K562 (cell line): ENCODE measurements around the gene SETSIP. TPM values are rescaled to one million over a fixed set of nuclear protein-coding genes. Genes with fewer than 3 reads are reported as not detected.

ENCODE experiments used
- ATAC-seq: fragments of 200-7000 bp; cut with Tn5 transposase; 3 replicates; pipeline ENCODE4 v1.9.1; 2020; ENCODE audit warnings: moderate library complexity
- BruUV-seq: library from RNA; stranded (reverse); fragments of 400-500 nt; replicated peaks from 2 replicates; lab custom pipeline; 2021; lab: Mats Ljungman, UMichigan
- CTCF ChIA-PET: fragments of 300-600 bp; formaldehyde crosslinking; extraction: SDS; loops from one replicate; lab custom pipeline; 2021; ENCODE audit warnings: low intra/inter-chr PET ratio; lab: Yijun Ruan, JAX
- POLR2A ChIA-PET: fragments of 300-600, 350-650 bp; sonication (Branson Sonifier 250); formaldehyde crosslinking; extraction: SDS; loops from one replicate; lab custom pipeline; 2021; ENCODE audit warnings: antibody characterized with exemption, inconsistent platforms; lab: Yijun Ruan, JAX
- DNase-seq, 4 experiments: peaks; one replicate each; pipeline versions ENCODE4 v3.0.0 to v3.0.0-alpha.2; 2011 to 2018; ENCODE audit warnings: low spot score in 3 of 4, mixed read lengths in 3 of 4; ENCODE audit errors: extremely low read depth in 1 of 4
- FAIRE-seq: peaks from 2 replicates; lab custom pipeline; 2011; peaks lifted over from hg19 to GRCh38; lab: Jason Lieb, UNC
- H2AFZ ChIP-seq: 2 replicates; pipeline ENCODE4 v1.6.0; 2011; ENCODE audit warnings: low read depth, low read length, control low read depth, inconsistent platforms
- H3K27ac ChIP-seq: fragments of 200-600 bp; 3 replicates; pipeline ENCODE4 v1.8.0; 2011; ENCODE audit warnings: low read depth, mild to moderate bottlenecking, control low read depth, inconsistent platforms, low read length, moderate library complexity, mixed read lengths; ENCODE audit errors: extremely low read depth
- H3K27me3 ChIP-seq, 2 experiments: fragments of 300-600 bp in 1 of 2; 2 replicates in 1 of 2; 3 replicates in 1 of 2; pipeline versions ENCODE4 v1.6.0 to v1.8.0; 2011; ENCODE audit warnings: inconsistent platforms in 2 of 2, low read length in 2 of 2, mild to moderate bottlenecking in 1 of 2, mixed read lengths in 1 of 2, moderate library complexity in 1 of 2; ENCODE audit not compliant: control insufficient read depth in 2 of 2, insufficient read depth in 2 of 2
- H3K36me3 ChIP-seq: fragments of 300-600 bp; 3 replicates; pipeline ENCODE4 v1.8.0; 2011; ENCODE audit warnings: mild to moderate bottlenecking, low read length, inconsistent platforms; ENCODE audit not compliant: control insufficient read depth, insufficient read depth
- H3K4me1 ChIP-seq, 2 experiments: fragments of 200-600 bp in 1 of 2; replicated peaks in 1 of 2; 2 replicates in 1 of 2; 3 replicates in 1 of 2; pipeline versions ENCODE4 v1.5.1 to v1.8.0; 2011; ENCODE audit warnings: inconsistent platforms in 2 of 2, low read length in 2 of 2, mild to moderate bottlenecking in 1 of 2, mixed read lengths in 1 of 2, moderate library complexity in 1 of 2; ENCODE audit not compliant: control insufficient read depth in 2 of 2, insufficient read depth in 2 of 2
- H3K4me2 ChIP-seq: 2 replicates; pipeline ENCODE4 v1.6.1; 2011; ENCODE audit warnings: low read length, control low read depth, inconsistent platforms, mixed read lengths; ENCODE audit not compliant: insufficient read depth
- H3K4me3 ChIP-seq: fragments of 200-600 bp; sonication (generic), shearing (Covaris generic); 2 replicates; pipeline ENCODE4 v1.5.1; 2016; ENCODE audit warnings: control low read depth, inconsistent platforms
- H3K79me2 ChIP-seq: fragments of 200-600 bp; 3 replicates; pipeline ENCODE4 v1.8.0; 2011; ENCODE audit warnings: low read length, inconsistent platforms; ENCODE audit not compliant: control insufficient read depth, insufficient read depth
- H3K9ac ChIP-seq, 2 experiments: 2 replicates each; pipeline versions ENCODE4 v1.6.0 to v1.6.1; 2011; ENCODE audit warnings: low read depth in 2 of 2, low read length in 2 of 2, control low read depth in 1 of 2, inconsistent platforms in 1 of 2, mild to moderate bottlenecking in 1 of 2, mixed read lengths in 1 of 2; ENCODE audit not compliant: insufficient read depth in 1 of 2
- H3K9me1 ChIP-seq: one replicate; pipeline ENCODE4 v1.6.0; 2011; ENCODE audit warnings: inconsistent platforms, mild to moderate bottlenecking, low read length, moderate library complexity; ENCODE audit not compliant: control insufficient read depth, insufficient read depth
- H3K9me3 ChIP-seq: replicated peaks from 2 replicates; pipeline ENCODE4 v1.5.1; 2011; ENCODE audit warnings: low read depth, low read length, inconsistent platforms; ENCODE audit not compliant: control insufficient read depth, insufficient read depth
- H4K20me1 ChIP-seq: replicated peaks from 2 replicates; pipeline ENCODE4 v1.6.1; 2011; ENCODE audit warnings: low read length, inconsistent platforms, mixed read lengths; ENCODE audit not compliant: control insufficient read depth, insufficient read depth
- E2F8 ChIP-seq: fragments of 450-650 bp; IDR thresholded peaks from 2 replicates; pipeline ENCODE4 v1.7.1; 2018; ENCODE audit warnings: mild to moderate bottlenecking, low read depth; ENCODE audit not compliant: partially characterized antibody
- MCM2 ChIP-seq: fragments of 450-650 bp; IDR thresholded peaks from 2 replicates; pipeline ENCODE4 v1.6.1; 2017; ENCODE audit warnings: low read depth, mild to moderate bottlenecking
- NR2C2 ChIP-seq, 2 experiments: fragments of 200-800 bp in 1 of 2; sonication (Bioruptor generic) in 1 of 2; sonication (generic) in 1 of 2; formaldehyde crosslinking in 1 of 2; IDR thresholded peaks; 2 replicates each; pipeline versions ENCODE4 v1.6.1 to v1.8.0; 2016 to 2022; ENCODE audit warnings: mild to moderate bottlenecking in 1 of 2, missing compliant biosample characterization in 1 of 2, missing genetic modification characterization in 1 of 2, missing genetic modification reagents in 1 of 2
- RBM25 ChIP-seq: fragments of 200-400 bp; formaldehyde crosslinking; IDR thresholded peaks from 2 replicates; pipeline ENCODE4 v1.6.1; 2018; ENCODE audit warnings: low read length, low read depth, moderate library complexity; ENCODE audit not compliant: severe bottlenecking
- RCOR1 ChIP-seq, 2 experiments: IDR thresholded peaks; 2 replicates each; pipeline ENCODE4 v1.6.1; 2012; ENCODE audit warnings: low read depth in 2 of 2, low read length in 2 of 2, borderline replicate concordance in 1 of 2, improper control_type of control experiment in 1 of 2
- SIN3A ChIP-seq, 2 experiments: fragments of 150-350 bp in 1 of 2; IDR thresholded peaks; 2 replicates each; pipeline ENCODE4 v1.6.1; 2011 to 2016; ENCODE audit warnings: borderline replicate concordance in 2 of 2, low read depth in 2 of 2, low read length in 2 of 2, mild to moderate bottlenecking in 2 of 2, moderate library complexity in 2 of 2; ENCODE audit not compliant: control insufficient read depth in 1 of 2
- ZFP36 ChIP-seq: fragments of 150-350 bp; IDR thresholded peaks from 2 replicates; pipeline ENCODE4 v1.6.1; 2018; ENCODE audit warnings: low read length, low read depth; ENCODE audit not compliant: partially characterized antibody
- WGBS: fragments of 100-300 bp; shearing (Covaris generic); methylation state at CpG from one replicate; pipeline ENCODE4 v1.1.6; 2016; ENCODE audit warnings: low coverage, mixed read lengths; ENCODE audit not compliant: insufficient coverage; ENCODE audit errors: missing lambda C conversion rate; 5-methylcytosine and 5-hydroxymethylcytosine counted together
- in situ Hi-C: fragments of 300-500 bp; cut with MboI; formaldehyde crosslinking; loops from 4 replicates; pipeline ENCODE4 v1.15.0; 2018; ENCODE audit warnings: inconsistent platforms, mixed read lengths
- intact Hi-C: fragments of 100-400 bp; cut with micrococcal nuclease; formaldehyde crosslinking; loops from 2 replicates; pipeline ENCODE4 v1.14.2; 2022
- polyA plus RNA-seq, 8 experiments: library from polyadenylated mRNA; depleted of rRNA in 4 of 8; stranded (reverse) in 5 of 8; unstranded in 3 of 8; fragments of >200 nt; fragmentation: Nextera tagmentation in 2 of 8; fragmentation: Illumina TruSeq in 1 of 8; extraction: Ambion mirVana in 2 of 8; extraction: Trizol in 1 of 8; gene quantifications; 2 replicates each; pipeline versions ENCODE4 v1.2.1 to v1.2.3, GENCODE V29; 2011 to 2014; ENCODE audit warnings: inconsistent platforms in 1 of 8, missing spikeins in 1 of 8
- total RNA-seq, 7 experiments: library from RNA; depleted of rRNA in 6 of 7; stranded (reverse); fragments of >200 nt in 6 of 7; fragmentation: Illumina TruSeq in 2 of 7; extraction: Trizol in 2 of 7; gene quantifications; 2 replicates each; pipeline versions ENCODE4 v1.2.1 to v1.2.3, GENCODE V29; 2011 to 2021; ENCODE audit warnings: low replicate concordance in 1 of 7
- TF ChIP-seq, protein P1 (sequence below): fragments of 250-450 bp; sonication (Bioruptor Pico); IDR thresholded peaks from 2 replicates; pipeline ENCODE4 v1.8.0; 2021; ENCODE audit warnings: moderate library complexity, mild to moderate bottlenecking, inconsistent platforms

Gene SETSIP
- total and polyA plus RNA-seq, 9 of the 15 experiments (the other 6 are each of a cell fraction or from before 2014, with no cell fraction given) = 0.22 to 0.43 TPM; not detected in 7

- no peak for TF ChIP-seq NR2C2 (CRISPR knock-in tag; IDR thresholded peaks at IDR 0.05)
- no peak for TF ChIP-seq NR2C2 (tag; IDR thresholded peaks at IDR 0.05)
- TF ChIP-seq SIN3A (IDR thresholded peaks at IDR 0.05; ENCODE audit: borderline replicate concordance in 2 of 2, control insufficient read depth in 1 of 2, low read depth in 2 of 2, low read length in 2 of 2) = no peak
- TF ChIP-seq, protein P1, sequence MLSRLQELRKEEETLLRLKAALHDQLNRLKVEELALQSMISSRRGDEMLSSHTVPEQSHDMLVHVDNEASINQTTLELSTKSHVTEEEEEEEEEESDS (CRISPR knock-in tag) = no peak
Measured at GRCh38 chr1:92084651-92085050, 9.4 kb upstream of the SETSIP start (continued).

GRCh38 chr1:92081031-92081430 is 5.8 kb upstream of the SETSIP start:
- intact Hi-C loops = no loop called here
- in situ Hi-C loops = no loop called here
- Histone ChIP-seq H2AFZ (peak overlapping the region; percentile 97), H3K36me3 (no peaks in the 10 kb centered on the region), H3K9ac (peak overlapping the region; percentile 74 to 77; a peak in 3 of 4 replicates), H3K9me3 (peaks cover 4% of the 10 kb centered on the region; the same call in 1 of the 2 replicates), H3K9me1 (no peaks in the 10 kb centered on the region), H3K79me2 (no peaks in the 10 kb centered on the region), H3K4me2 (peak overlapping the region; percentile 87), H3K4me3 (peak overlapping the region; percentile 56), H4K20me1 (no peaks in the 10 kb centered on the region), H3K27me3 (no peaks in the 10 kb centered on the region)
- peak in 1 of 4 experiments; percentile 5 for DNase-seq
- no peak for FAIRE-seq
- no peak for ATAC-seq
- CTCF ChIA-PET = no interaction called here
- POLR2A ChIA-PET = interaction anchor here (0.6 to 1.3 kb wide), 9 partner anchors 9 to 96 kb away, joined by 3 to 5 read pairs (median 3); no protein-coding TSS in a partner anchor
- 5% methylated on average over 4 of the region's 4 CpGs for WGBS
- no TSS peak for BruUV-seq
- TF ChIP-seq RCOR1 (IDR thresholded peaks at IDR 0.05; ENCODE audit: borderline replicate concordance in 1 of 2, low read depth in 2 of 2, low read length in 2 of 2) (0 out of 4 replicates have a peak, but pooled peaks of 1 of the 2 experiments have one; percentile 39), ZFP36 (peak; percentile 80), E2F8 (no peak), RBM25 (peak; percentile 80), MCM2 (no peak)
- TF ChIP-seq, all 486 proteins: peak for 3
- Histone ChIP-seq H3K27ac (peak overlapping the region; percentile 58; the same call in 2 of the 3 replicates), H3K4me1 (peaks cover 3 to 8% of the 10 kb centered on the region in 2 experiments; a peak in 3 of 5 replicates)
